Measurements from ENCODE around the gene SNW1.
A peak's percentile ranks its signal among the peaks of the same experiment; 100 is the strongest.
"Not testable (repeated sequence)": the region's sequence is repeated elsewhere in the genome, so short reads cannot be mapped to it uniquely, and the experiment has no call there.

SNW1 gene

DNA sequence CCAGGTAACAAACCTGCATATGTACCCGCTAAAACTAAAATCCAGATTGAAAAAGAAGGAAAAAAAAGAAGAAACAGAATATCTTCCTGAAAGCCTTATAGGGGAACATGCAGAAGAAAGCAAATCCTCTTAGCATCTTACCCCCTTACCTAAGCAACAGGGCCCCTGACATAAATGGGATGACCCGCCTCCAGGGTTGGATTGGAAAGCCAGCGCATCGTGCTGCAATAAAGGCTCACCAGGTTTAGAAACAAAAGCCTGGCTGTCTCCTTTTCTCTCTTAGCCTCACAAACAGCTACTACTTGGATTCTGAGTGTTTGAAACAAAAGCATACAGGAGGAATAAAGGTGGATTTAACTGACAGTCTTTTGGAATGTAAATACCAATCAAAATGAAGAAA lies 25.2 kb upstream of the SNW1 start:
- H3K36me3 ChIP-seq (ENCODE audit: control insufficient read depth, insufficient read depth, low read length), result no peaks in the 10 kb centered on the region
- no peaks in the 10 kb centered on the region for H3K4me1 ChIP-seq (ENCODE audit: control insufficient read depth, insufficient read depth, low read length)
- no peak overlapping the region for H3K27ac ChIP-seq (ENCODE audit: low read depth, low read length)
- H3K4me3 ChIP-seq (ENCODE audit: low read length), result no peak overlapping the region
- H3K9ac ChIP-seq (ENCODE audit: low read length), result no peak overlapping the region
- no peaks in the 10 kb centered on the region for H3K27me3 ChIP-seq (ENCODE audit: control insufficient read depth, insufficient read depth, low read length)

DNA sequence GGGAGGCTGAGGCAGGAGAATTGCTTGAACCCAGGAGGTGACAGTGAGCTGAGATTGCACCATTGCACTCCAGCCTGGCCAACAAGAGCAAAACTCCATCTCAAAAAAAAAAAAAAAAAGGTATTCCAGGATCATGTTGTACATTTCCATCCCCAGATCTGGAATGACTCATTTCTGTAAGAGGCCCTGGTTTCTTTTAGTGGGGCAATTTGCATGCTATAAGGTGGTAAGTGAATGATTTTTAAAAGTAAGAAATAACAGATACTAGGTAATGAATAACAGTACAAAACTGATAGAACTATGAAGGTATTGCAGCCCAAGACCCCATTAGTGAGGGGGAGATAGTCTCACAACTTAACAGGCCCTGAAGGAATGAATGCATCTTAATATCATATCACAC lies 21.2 kb upstream of the SNW1 start:
- no peaks in the 10 kb centered on the region for H3K4me1 ChIP-seq (ENCODE audit: control insufficient read depth, insufficient read depth, low read length)
- no peak overlapping the region for H3K4me3 ChIP-seq (ENCODE audit: low read length)
- no peaks in the 10 kb centered on the region for H3K27me3 ChIP-seq (ENCODE audit: control insufficient read depth, insufficient read depth, low read length)

DNA sequence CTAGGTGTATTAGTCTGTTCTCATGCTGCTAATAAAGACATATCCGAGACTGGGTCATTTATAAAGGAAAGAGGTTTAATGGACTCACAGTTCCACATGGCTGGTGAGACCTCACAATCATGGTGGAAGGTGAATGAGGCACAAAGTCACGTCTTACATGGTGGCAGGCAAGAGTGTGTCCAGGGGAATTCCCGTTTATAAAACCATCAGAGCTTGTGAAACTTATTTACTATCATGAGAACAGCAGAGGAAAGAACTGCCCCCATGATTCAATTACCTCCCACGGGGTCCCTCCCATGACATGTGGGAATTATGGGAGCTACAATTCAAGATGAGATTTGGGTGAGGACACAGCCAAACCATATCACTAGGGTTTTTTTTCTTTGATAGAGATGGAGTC lies 13.0 kb upstream of the SNW1 start:
- not testable (repeated sequence) for H3K36me3 ChIP-seq (ENCODE audit: control insufficient read depth, insufficient read depth, low read length); H3K27ac ChIP-seq (ENCODE audit: low read depth, low read length); H3K9ac ChIP-seq (ENCODE audit: low read length); H3K4me1 ChIP-seq (ENCODE audit: control insufficient read depth, insufficient read depth, low read length); H3K4me3 ChIP-seq (ENCODE audit: low read length); H3K27me3 ChIP-seq (ENCODE audit: control insufficient read depth, insufficient read depth, low read length)

More for the DNA sequence above, 21.2 kb upstream of the SNW1 start:
- Histone ChIP-seq H3K36me3 (ENCODE audit: control insufficient read depth, insufficient read depth, low read length) (no peaks in the 10 kb centered on the region), H3K9ac (ENCODE audit: low read length) (no peak overlapping the region), H3K27ac (ENCODE audit: low read depth, low read length) (no peak overlapping the region)

DNA sequence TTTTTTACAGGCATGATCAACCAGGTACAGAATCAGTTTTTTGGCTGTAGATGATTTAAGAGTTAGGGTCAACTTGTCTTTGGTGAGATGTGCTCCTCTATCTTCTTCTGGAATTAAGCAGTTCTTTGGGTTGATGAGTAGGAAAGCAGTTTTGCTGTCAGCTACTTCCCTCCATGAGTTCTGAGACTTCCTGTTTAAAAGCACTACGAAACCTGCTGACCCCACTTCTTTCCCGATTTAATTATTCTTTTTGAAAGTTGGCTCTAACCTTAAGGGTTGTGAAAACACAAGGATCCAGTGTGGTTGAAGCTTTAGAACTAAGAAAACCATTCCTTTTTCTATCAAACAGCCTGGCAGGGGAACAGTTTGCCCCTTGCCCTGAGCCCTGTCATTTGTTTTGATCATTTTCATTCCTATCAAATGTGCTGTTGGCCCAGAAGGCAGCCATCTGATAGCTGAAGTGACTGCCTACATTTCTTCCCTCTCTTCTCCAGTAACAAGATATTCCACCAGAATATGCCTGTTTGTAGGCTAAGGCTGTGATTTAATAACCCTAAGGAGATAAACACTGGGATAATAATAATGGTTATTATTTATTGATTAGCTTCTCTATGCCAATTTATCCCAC lies 7.6 kb upstream of the SNW1 start:
- not testable (repeated sequence) for H3K4me3 ChIP-seq (ENCODE audit: low read length); H3K27ac ChIP-seq (ENCODE audit: low read depth, low read length); H3K36me3 ChIP-seq (ENCODE audit: control insufficient read depth, insufficient read depth, low read length); H3K9ac ChIP-seq (ENCODE audit: low read length); H3K4me1 ChIP-seq (ENCODE audit: control insufficient read depth, insufficient read depth, low read length); H3K27me3 ChIP-seq (ENCODE audit: control insufficient read depth, insufficient read depth, low read length)

DNA sequence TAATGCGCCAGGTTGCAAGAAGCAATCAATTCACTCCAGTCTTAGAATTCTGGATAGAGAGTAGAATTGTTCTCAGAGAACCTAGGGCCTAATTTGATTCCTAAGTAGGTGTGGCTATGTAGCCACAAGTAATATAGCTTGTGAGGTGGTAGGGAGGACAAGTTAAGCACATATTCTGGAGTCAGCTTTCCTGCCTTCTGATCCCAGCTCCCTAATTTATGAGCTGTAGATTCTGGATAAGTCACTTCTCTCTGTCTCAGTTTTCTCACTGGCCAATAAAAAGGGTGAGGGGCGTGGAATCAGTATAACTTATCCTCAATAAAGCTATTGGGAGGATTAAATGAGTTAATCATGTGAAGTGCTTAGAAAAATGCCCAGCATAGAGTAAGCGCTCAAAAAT lies 3.0 kb upstream of the SNW1 start:
- no peak overlapping the region for H3K4me3 ChIP-seq (ENCODE audit: low read length)
- peaks cover 9% of the 10 kb centered on the region for H3K4me1 ChIP-seq (ENCODE audit: control insufficient read depth, insufficient read depth, low read length)
- H3K27me3 ChIP-seq (ENCODE audit: control insufficient read depth, insufficient read depth, low read length), result no peaks in the 10 kb centered on the region
- H3K9ac ChIP-seq (ENCODE audit: low read length), result no peak overlapping the region
- no peak overlapping the region for H3K27ac ChIP-seq (ENCODE audit: low read depth, low read length)
- H3K36me3 ChIP-seq (ENCODE audit: control insufficient read depth, insufficient read depth, low read length), result no peaks in the 10 kb centered on the region

DNA sequence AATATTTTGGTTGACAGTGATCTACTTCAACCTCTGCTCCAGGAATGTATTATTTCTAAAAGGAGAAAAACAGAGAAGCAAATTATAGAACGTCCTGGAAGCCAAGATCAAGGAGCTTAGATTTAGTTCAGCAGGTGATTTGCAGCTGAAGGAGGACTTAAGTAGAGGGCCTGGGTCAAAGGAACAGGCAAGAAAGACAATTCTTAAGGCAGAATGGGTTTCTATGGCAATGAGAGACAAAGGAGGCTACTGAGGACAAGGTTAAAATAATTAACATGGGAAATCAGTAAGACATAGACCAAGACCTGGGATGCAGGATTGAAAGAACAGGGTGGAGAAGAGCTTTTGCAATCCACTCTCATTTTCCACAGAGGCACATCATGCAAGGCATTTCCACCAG lies 2.4 kb upstream of the SNW1 start:
- Histone ChIP-seq H3K27me3 (ENCODE audit: control insufficient read depth, insufficient read depth, low read length) (no peaks in the 10 kb centered on the region), H3K4me1 (ENCODE audit: control insufficient read depth, insufficient read depth, low read length) (peaks cover 9% of the 10 kb centered on the region), H3K4me3 (ENCODE audit: low read length) (no peak overlapping the region), H3K9ac (ENCODE audit: low read length) (no peak overlapping the region), H3K27ac (ENCODE audit: low read depth, low read length) (no peak overlapping the region), H3K36me3 (ENCODE audit: control insufficient read depth, insufficient read depth, low read length) (no peaks in the 10 kb centered on the region)

DNA sequence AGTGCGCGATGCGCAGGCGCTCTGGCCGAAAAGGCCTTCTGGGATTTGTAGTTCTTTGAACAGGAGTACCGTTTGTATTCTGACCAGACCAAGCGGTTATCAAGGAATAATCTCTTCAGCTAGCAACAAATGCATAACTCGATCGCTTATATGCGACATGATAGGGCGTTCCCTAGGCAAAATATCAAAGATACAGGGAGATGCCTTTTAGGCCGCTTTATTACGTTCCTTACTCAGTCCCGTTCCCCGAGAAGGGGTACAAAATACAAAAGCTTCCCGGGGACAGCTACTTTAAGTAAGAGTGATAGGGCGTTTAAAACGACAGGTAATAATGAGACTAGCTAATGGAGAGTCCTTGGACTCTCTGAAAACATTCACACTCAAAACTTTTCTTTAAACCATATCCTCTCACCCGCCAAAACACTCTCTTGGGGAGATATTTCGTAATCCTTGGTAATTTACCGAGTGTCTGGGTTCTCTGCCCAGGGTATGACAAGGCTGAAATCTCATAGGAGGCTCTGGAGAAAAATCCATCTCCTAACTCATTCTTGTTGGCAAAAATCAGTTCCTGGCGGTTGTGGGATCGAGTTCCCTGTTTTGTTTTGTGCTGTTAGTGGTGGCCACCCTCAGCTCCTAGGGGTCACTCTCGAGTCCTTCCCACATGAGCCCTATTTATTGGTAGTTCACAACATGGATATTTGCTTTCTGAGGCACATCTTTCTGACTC lies 412 bp upstream of the SNW1 start:
- no peaks in the 10 kb centered on the region for H3K27me3 ChIP-seq (ENCODE audit: control insufficient read depth, insufficient read depth, low read length)
- peak overlapping the region; percentile 95 for H3K27ac ChIP-seq (ENCODE audit: low read depth, low read length)
- peaks cover 9% of the 10 kb centered on the region for H3K4me1 ChIP-seq (ENCODE audit: control insufficient read depth, insufficient read depth, low read length)

DNA sequence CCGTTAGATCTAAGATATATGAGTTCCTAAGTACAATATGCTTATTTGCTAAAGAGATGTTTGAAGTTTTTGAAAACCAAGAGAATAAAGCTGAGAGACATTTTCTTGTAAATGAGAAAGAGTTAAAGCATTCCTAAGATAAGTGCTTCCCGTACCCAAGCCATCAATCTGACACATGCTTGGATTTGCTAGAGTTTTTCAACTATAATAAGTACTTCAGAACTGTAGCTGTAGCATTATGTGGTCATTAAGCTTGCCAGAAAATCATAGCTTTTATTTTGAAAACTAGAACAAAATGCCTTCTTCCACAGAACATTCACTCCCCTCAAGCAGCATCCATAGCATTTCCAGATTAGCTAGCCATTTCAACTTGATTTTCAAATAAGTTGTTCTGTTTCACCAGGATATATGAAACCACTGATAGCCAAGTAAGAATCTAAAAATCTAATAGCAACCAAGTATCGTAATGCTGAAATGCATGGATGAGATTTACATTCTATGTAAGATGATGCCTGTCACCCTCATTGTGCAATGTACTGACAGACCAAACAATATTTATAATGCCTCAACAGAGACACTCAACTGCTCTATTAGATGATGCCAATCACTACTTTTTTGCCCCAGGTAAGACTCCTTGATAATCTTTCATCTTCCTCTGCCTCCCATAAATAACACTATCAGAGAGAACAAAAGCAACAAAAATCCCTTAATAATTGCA lies 8.0 kb downstream of the SNW1 start:
- no peaks in the 10 kb centered on the region for H3K27me3 ChIP-seq (ENCODE audit: control insufficient read depth, insufficient read depth, low read length)
- H3K27ac ChIP-seq (ENCODE audit: low read depth, low read length), result no peak overlapping the region
- no peak overlapping the region for H3K9ac ChIP-seq (ENCODE audit: low read length)
- H3K4me3 ChIP-seq (ENCODE audit: low read length), result no peak overlapping the region
- no peaks in the 10 kb centered on the region for H3K4me1 ChIP-seq (ENCODE audit: control insufficient read depth, insufficient read depth, low read length)
- peaks cover 17% of the 10 kb centered on the region for H3K36me3 ChIP-seq (ENCODE audit: control insufficient read depth, insufficient read depth, low read length)

More for the DNA sequence above, 412 bp upstream of the SNW1 start:
- Histone ChIP-seq H3K4me3 (ENCODE audit: low read length) (peak overlapping the region; percentile 98), H3K9ac (ENCODE audit: low read length) (no peak overlapping the region), H3K36me3 (ENCODE audit: control insufficient read depth, insufficient read depth, low read length) (no peaks in the 10 kb centered on the region)

DNA sequence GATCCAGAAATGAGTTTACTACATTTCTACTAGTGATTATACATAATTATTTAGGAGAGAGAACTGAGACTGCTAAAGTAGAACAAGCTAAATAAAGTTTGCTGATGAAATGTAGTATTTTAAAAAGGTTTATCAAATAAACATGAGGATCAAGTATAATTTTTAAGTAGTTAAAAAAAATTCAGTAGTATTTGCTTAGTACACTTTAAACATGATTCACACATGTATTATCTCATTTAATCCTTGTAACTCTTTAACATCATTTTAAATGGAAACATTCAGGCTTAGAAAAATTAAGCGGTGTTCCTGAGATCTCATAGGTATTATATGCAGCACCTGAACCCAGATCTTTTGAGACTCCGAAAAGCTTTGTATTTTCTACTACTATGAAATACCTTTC lies 8.7 kb downstream of the SNW1 start:
- Histone ChIP-seq H3K27me3 (ENCODE audit: control insufficient read depth, insufficient read depth, low read length) (no peaks in the 10 kb centered on the region), H3K9ac (ENCODE audit: low read length) (no peak overlapping the region), H3K27ac (ENCODE audit: low read depth, low read length) (no peak overlapping the region), H3K36me3 (ENCODE audit: control insufficient read depth, insufficient read depth, low read length) (peaks cover 17% of the 10 kb centered on the region), H3K4me1 (ENCODE audit: control insufficient read depth, insufficient read depth, low read length) (no peaks in the 10 kb centered on the region), H3K4me3 (ENCODE audit: low read length) (no peak overlapping the region)

DNA sequence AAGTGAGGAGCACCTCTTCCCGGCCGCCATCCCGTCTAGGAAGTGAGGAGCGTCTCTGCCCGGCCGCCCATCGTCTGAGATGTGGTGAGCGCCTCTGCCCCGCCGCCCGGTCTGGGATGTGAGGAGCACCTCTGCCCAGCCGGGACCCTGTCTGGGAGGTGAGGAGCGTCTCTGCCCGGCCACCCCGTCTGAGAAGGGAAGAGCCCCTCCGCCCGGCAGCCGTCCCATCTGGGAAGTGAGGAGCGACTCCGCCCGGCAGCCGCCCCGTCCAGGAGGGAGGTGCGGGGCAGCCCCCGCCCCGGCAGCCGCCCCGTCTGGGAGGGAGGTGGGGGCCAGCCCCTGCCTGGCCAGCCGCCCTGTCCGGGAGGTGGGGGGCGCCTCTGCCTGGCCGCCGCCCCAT lies 13.5 kb downstream of the SNW1 start:
- peaks cover 16% of the 10 kb centered on the region for H3K36me3 ChIP-seq (ENCODE audit: control insufficient read depth, insufficient read depth, low read length)
- H3K4me1 ChIP-seq (ENCODE audit: control insufficient read depth, insufficient read depth, low read length); H3K9ac ChIP-seq (ENCODE audit: low read length); H3K4me3 ChIP-seq (ENCODE audit: low read length); H3K27ac ChIP-seq (ENCODE audit: low read depth, low read length); H3K27me3 ChIP-seq (ENCODE audit: control insufficient read depth, insufficient read depth, low read length): not testable (repeated sequence)

DNA sequence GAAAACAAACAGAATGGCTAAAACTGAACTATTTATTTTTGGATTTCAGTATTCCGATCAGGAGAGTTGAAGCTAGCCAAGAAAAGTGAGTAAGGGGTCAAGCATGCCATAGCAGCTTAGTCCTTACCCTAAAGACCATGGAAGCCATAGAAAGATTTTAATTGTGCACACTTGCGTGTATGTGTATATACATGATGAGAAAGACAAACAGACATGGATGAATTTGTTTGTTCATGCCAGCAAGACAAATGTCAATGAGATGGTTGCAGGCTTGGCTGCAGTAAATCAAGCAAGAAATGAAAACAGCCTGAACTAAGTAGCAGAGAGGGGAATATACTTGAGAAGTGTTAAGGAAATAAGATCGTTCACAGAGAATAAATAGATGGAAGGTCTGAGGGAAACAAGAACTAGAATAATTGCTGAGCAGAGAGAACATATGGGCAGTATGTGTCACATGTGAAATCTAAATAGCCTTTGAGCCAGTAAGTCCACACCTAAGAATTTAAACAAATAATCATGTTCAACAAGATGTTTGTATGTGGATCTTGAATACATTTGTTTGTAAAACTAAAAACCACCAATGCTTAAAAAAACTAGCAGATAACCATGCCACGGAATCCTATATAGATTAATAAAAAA lies 14.8 kb downstream of the SNW1 start:
- Histone ChIP-seq H3K27me3 (ENCODE audit: control insufficient read depth, insufficient read depth, low read length) (no peaks in the 10 kb centered on the region), H3K4me1 (ENCODE audit: control insufficient read depth, insufficient read depth, low read length) (no peaks in the 10 kb centered on the region), H3K9ac (ENCODE audit: low read length) (no peak overlapping the region), H3K4me3 (ENCODE audit: low read length) (no peak overlapping the region), H3K36me3 (ENCODE audit: control insufficient read depth, insufficient read depth, low read length) (peaks cover 16% of the 10 kb centered on the region), H3K27ac (ENCODE audit: low read depth, low read length) (no peak overlapping the region)

DNA sequence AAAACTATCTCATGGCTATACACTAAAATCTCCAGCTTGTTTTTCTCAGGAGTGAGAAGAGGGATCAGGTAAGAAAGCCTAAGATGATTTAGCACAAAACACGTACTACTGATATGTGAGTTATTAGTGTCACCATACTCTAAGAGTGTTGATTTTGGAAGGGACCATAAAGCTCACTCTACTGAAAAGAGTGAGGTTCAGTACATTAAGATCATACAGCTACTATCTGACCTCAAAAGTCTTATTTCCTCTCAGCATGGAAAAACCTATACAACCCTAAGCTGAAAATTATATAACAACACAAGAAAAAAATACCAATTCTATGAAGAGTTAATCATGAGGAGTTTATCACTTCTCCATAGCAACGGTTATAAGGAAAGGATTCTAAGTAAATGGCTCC lies 19.5 kb downstream of the SNW1 start:
- Histone ChIP-seq H3K4me3 (ENCODE audit: low read length) (no peak overlapping the region), H3K36me3 (ENCODE audit: control insufficient read depth, insufficient read depth, low read length) (peaks cover 16% of the 10 kb centered on the region), H3K4me1 (ENCODE audit: control insufficient read depth, insufficient read depth, low read length) (no peaks in the 10 kb centered on the region), H3K27me3 (ENCODE audit: control insufficient read depth, insufficient read depth, low read length) (no peaks in the 10 kb centered on the region), H3K27ac (ENCODE audit: low read depth, low read length) (no peak overlapping the region), H3K9ac (ENCODE audit: low read length) (no peak overlapping the region)

Data from rectal smooth muscle tissue (tissue), 1 donor.